GM18907 (cell line): ENCODE data around the gene MEGF6.

Experiments used
- ATAC-seq: cut with Tn5 transposase; IDR thresholded peaks from one replicate; pipeline ENCODE4 v1.9.1; 2021; ENCODE audit warnings: mild to moderate bottlenecking, moderate library complexity; ENCODE audit not compliant: unreplicated experiment

Gene MEGF6

DNA sequence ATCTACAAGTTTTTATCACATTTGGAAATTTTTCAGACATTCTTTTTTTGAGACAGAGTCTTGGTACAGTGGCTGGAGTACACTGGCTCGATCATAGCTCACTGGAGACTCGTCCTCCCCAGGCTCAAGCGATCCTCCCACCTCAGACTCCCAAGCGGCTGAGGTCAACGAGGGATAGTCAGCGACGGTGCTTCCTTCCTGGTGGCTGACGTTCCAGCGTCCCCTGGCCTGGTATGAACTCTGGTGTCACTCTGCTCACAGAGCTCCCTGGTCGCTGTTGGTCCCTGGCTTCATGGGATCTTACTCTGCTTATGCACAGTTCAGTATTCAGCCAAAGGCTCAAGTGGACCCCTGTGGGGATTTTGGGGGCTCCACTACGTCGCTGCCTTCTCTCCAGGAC is 160.3 kb downstream of the MEGF6 start:
- ATAC-seq, result no peak

DNA sequence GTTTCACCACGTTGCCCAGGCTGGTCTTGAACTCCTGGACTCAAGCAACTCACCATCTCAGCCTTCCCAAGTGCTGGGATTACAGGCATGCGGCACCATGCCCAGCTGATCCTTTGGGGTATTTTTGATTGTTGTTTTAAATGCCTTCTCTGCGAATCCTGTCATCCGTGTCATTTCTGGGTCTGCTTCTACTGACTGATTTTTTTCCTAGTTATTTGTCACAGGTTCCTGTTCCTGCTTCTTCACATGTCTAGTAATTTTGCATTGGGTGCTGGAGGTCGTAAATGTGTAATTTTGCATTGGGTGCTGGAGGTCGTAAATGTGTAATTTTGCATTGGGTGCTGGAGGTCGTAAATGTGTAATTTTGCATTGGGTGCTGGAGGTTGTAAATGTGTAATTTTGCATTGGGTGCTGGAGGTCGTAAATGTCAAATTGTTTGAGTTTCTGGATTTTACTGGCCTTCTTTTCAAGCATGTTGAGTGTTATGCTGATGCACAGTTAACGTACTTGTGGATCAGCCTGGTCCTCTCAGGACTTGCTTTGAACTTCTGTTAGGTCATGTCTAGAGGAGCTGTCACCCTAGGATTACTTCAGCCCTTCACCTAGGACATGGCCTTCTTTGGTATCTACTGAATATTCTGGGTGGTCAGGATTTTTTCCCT is 161.0 kb downstream of the MEGF6 start:
- no peak for ATAC-seq

DNA sequence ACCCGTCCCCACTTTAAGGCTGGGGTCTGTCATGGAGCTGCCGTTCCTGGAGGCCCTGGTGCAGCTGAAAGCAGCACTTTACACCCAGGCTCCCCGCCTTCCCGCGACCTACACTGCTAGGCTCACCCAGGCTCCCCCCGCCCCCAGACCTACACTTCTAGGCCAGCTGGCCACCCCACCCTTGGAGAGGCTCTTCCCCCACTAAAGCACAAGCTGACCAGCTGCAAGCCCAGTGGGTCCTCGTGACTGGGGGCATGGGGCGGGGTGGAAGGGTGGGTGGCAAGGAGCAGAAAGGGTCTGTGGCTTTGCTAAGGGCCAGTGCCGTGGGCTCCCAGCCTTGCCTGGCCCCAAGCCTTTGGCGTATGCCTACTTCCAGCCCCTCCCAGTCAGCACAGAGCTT is 166.6 kb downstream of the MEGF6 start:
- ATAC-seq, result no peak

DNA sequence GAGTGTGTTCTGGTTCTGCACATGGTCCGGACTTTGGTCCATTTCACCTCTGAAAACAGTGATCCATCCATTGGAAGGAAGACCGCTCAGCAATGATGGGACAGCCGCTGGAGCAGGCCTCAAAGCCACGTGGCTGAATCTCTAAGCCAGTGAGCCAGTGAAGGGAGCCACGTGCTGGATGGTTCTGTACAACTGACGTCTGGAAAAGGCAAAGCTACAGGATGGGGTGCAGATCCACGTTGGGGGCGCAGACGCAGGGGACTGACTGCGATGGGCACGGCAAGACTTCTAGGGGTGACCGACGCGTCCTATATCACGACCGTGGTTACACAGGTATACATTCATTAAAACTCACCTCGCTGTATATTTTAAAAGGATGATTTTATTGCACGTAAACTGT is 167.0 kb downstream of the MEGF6 start:
- ATAC-seq, result no peak

GRCh38 chr1:3443807-3444206 is 167.5 kb downstream of the MEGF6 start:
- ATAC-seq, result no peak

- no peak for ATAC-seq
Observed at GRCh38 chr1:3442901-3443300, 168.4 kb downstream of the MEGF6 start.

- no peak for ATAC-seq
Observed at GRCh38 chr1:3442331-3442730, 169.0 kb downstream of the MEGF6 start.

DNA sequence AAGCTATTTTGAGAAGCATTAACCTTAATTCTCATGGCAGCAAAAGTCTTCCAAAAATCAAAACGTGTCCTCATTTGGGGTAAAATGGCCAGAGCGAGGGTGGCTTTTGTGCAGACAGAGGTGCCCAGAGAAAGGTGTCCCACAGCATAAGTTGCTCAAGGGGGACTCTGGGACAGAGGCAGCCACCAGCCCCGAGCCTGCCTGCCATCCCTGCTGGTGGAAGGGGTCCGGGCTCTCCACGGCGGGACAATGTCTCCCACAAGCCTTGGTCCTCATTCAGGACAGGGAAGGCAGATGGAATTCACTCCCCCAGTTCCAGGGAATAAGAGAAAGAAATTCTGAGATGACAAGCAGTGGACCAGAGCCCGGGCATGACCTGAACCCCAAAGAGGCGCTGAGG is 169.4 kb downstream of the MEGF6 start:
- no peak for ATAC-seq

GRCh38 chr1:3441410-3441847 is 169.9 kb downstream of the MEGF6 start:
- ATAC-seq, result no peak

DNA sequence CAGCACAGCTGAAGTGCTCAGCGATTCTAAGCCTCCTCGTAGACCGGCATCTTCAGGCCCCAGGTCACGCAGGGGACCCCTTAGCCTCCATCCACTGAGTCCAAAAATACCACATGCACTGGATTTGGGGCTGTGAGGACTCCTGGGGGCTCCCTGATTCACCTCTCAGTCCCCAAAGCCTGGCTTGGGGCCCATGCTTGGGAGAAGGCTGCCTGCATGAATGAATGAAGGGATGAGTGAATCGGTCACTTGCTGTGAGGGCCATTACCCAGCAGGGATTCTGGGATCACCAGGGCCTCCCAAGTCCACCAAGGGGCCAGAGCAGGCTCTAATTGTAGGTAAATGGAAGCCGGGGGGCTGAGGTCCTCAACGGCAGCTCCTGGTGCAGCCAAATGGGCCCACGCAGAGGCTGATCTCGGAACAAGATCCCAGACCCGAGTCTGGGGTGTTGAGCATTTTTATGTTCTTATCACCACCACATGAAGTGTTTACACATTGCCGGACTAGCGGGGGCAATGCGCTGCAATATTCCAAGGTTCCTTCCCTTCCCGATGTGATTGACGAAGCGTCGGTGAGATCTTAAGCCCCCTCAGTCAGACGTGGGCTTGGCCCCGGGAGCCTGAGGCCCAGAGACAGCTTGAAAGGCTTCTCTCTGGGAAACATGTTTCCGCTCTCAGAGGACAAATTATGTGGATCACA is 170.4 kb downstream of the MEGF6 start:
- ATAC-seq, result no peak

DNA sequence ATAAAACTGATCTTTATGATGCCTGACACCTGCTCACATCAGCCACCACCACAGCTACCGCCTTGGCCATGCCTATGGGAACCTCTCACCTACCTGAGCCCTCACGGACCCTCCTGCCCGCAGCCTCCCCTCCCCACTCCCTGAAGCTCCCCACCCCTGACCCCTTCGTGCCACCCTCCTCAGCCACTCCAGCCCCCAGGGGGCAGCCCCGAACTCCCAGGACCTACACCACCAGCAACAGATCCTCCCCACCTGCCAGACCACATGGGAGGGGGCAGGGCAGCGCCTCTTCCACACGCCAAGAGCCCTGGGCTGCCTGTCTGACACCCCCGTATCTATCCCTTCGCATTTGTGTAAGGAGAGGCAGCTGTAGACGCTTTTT is 171.0 kb downstream of the MEGF6 start:
- no peak for ATAC-seq
